Osteocyte (in vitro differentiated cells): ENCODE results near the gene RBM8A. TPM values are rescaled to one million over a fixed set of nuclear protein-coding genes. Genes with fewer than 3 reads are reported as not detected.

ENCODE experiments used
- DNase-seq: peaks from one replicate; pipeline ENCODE4 v3.0.0; 2021; ENCODE audit warnings: mixed read lengths; ENCODE audit not compliant: unreplicated experiment; ENCODE audit errors: extremely low spot score
- H3K27ac Mint-ChIP-seq: one replicate; pipeline ENCODE4 v1.8.0; 2021; ENCODE audit warnings: mild to moderate bottlenecking, mixed read lengths; ENCODE audit not compliant: unreplicated experiment
- H3K27me3 Mint-ChIP-seq: one replicate; pipeline ENCODE4 v1.8.0; 2021; ENCODE audit warnings: mixed read lengths; ENCODE audit not compliant: unreplicated experiment
- H3K36me3 Mint-ChIP-seq: one replicate; pipeline ENCODE4 v1.8.0; 2021; ENCODE audit warnings: mixed read lengths; ENCODE audit not compliant: unreplicated experiment
- H3K4me1 Mint-ChIP-seq: one replicate; pipeline ENCODE4 v1.8.0; 2021; ENCODE audit warnings: mixed read lengths; ENCODE audit not compliant: unreplicated experiment
- H3K4me3 Mint-ChIP-seq: one replicate; pipeline ENCODE4 v1.8.0; 2021; ENCODE audit warnings: mild to moderate bottlenecking, moderate library complexity, mixed read lengths; ENCODE audit not compliant: unreplicated experiment
- H3K9me3 Mint-ChIP-seq: one replicate; pipeline ENCODE4 v1.8.0; 2021; ENCODE audit warnings: mixed read lengths; ENCODE audit not compliant: unreplicated experiment
- CTCF ChIP-seq: fragments of 200-600 bp; sonication (generic); IDR thresholded peaks from 2 replicates; pipeline ENCODE4 v1.5.0; 2021; ENCODE audit warnings: antibody characterized with exemption, mild to moderate bottlenecking, moderate library complexity
- total RNA-seq: library from RNA; stranded (reverse); gene quantifications from 2 replicates; pipeline ENCODE4 v1.2.1, GENCODE V29; 2021

RBM8A gene
- total RNA-seq, 1 donor from 2014 or later = 114 TPM

GRCh38 chr1:145967288-145967687 is 40.0 kb upstream of the RBM8A start:
- no peak for TF ChIP-seq CTCF
- peaks cover 4% of the 10 kb centered on the region for H3K9me3 Mint-ChIP-seq
- peaks cover 28% of the 10 kb centered on the region for H3K4me1 Mint-ChIP-seq

GRCh38 chr1:145965119-145965744 is 37.9 kb upstream of the RBM8A start:
- no peak for DNase-seq
- no peaks in the 10 kb centered on the region for H3K27me3 Mint-ChIP-seq
- H3K9me3 Mint-ChIP-seq = peaks cover 4% of the 10 kb centered on the region
- TF ChIP-seq CTCF = no peak
- peaks cover 43% of the 10 kb centered on the region for H3K4me1 Mint-ChIP-seq
- peak overlapping the region; percentile 98 for H3K27ac Mint-ChIP-seq
- peaks cover 5% of the 10 kb centered on the region for H3K36me3 Mint-ChIP-seq
- H3K4me3 Mint-ChIP-seq = peak overlapping the region; percentile 89

More at GRCh38 chr1:145967288-145967687, 40.0 kb upstream of the RBM8A start:
- Mint-ChIP-seq H3K27me3 (no peaks in the 10 kb centered on the region), H3K36me3 (peaks cover 8% of the 10 kb centered on the region), H3K27ac (no peak overlapping the region), H3K4me3 (no peak overlapping the region)
- no peak for DNase-seq

- H3K27ac Mint-ChIP-seq = peak within 1 kb of the TSS; percentile 98
- TF ChIP-seq CTCF = no peak
- peaks cover 4% of the 10 kb centered on the region for H3K9me3 Mint-ChIP-seq
- peak; percentile 94 for DNase-seq
- peak within 1 kb of the TSS; percentile 89 for H3K4me3 Mint-ChIP-seq
- H3K27me3 Mint-ChIP-seq = no peaks in the 10 kb centered on the region
- peaks cover 5% of the 10 kb centered on the region for H3K36me3 Mint-ChIP-seq
- peaks cover 47% of the 10 kb centered on the region for H3K4me1 Mint-ChIP-seq
These were observed 37.2 kb upstream of the RBM8A start, which contains the start of the genes ANKRD34A and POLR3GL for GRCh38 chr1:145964328-145965118. Gene ANKRD34A, minus strand, starts transcription at chr1:145964575. Its CDS starts 2,816 bp downstream, at chr1:145961759. Gene POLR3GL, plus strand, starts transcription at chr1:145964690. Its CDS starts 10,176 bp downstream, at chr1:145974866.

GRCh38 chr1:145963265-145964019 is 36.2 kb upstream of the RBM8A start:
- Mint-ChIP-seq H3K36me3 (peaks cover 5% of the 10 kb centered on the region), H3K27ac (peak overlapping the region; percentile 98), H3K27me3 (no peaks in the 10 kb centered on the region), H3K4me1 (peaks cover 49% of the 10 kb centered on the region), H3K9me3 (peaks cover 4% of the 10 kb centered on the region), H3K4me3 (peak overlapping the region; percentile 89)
- no peak for TF ChIP-seq CTCF
- DNase-seq = no peak
